Activated CD8-positive, alpha-beta T cell treated with anti-CD3 and anti-CD28 coated beads for 36 hours (primary cell): Measurements from ENCODE around the gene ABHD2. TPM values are rescaled to one million over a fixed set of nuclear protein-coding genes. Genes with fewer than 3 reads are reported as not detected.

Source experiments
- ATAC-seq: fragments of 200-7000 bp; cut with Tn5 transposase; one replicate; pipeline ENCODE4 v1.10.0; 2021; ENCODE audit warnings: mild to moderate bottlenecking, moderate library complexity
- CTCF ChIA-PET: fragments of 350-600 bp; sonication (Branson Sonifier 250); formaldehyde crosslinking; loops from one replicate; lab custom pipeline; 2021; ENCODE audit warnings: antibody characterized with exemption; lab: Charles Lee
- POLR2A ChIA-PET: fragments of 350-600 bp; sonication (Branson Sonifier 250); formaldehyde crosslinking; loops from one replicate; lab custom pipeline; 2021; ENCODE audit warnings: antibody characterized with exemption; lab: Charles Lee
- DNase-seq: peaks from one replicate; pipeline ENCODE4 v3.0.0-alpha.2; 2020
- H3K27ac Mint-ChIP-seq: one replicate; pipeline ENCODE4 v1.8.0; 2021; ENCODE audit warnings: mild to moderate bottlenecking, mixed read lengths
- H3K27me3 Mint-ChIP-seq: one replicate; pipeline ENCODE4 v1.8.0; 2021; ENCODE audit warnings: mixed read lengths
- H3K36me3 Mint-ChIP-seq: one replicate; pipeline ENCODE4 v1.8.0; 2021; ENCODE audit warnings: low read depth, mixed read lengths
- H3K4me1 Mint-ChIP-seq: one replicate; pipeline ENCODE4 v1.8.0; 2021; ENCODE audit warnings: low read depth, mixed read lengths
- H3K4me3 Mint-ChIP-seq: one replicate; pipeline ENCODE4 v1.8.0; 2021; ENCODE audit warnings: mild to moderate bottlenecking, moderate library complexity, mixed read lengths
- H3K9me3 Mint-ChIP-seq: one replicate; pipeline ENCODE4 v1.8.0; 2021; ENCODE audit warnings: mixed read lengths
- CTCF ChIP-seq: fragments of 200-600 bp; IDR thresholded peaks from one replicate; pipeline ENCODE4 v1.8.0; 2022; ENCODE audit warnings: antibody characterized with exemption, mild to moderate bottlenecking
- intact Hi-C: fragments of 100-400 bp; cut with micrococcal nuclease; formaldehyde crosslinking; loops from one replicate; pipeline ENCODE4 v1.10.0; 2022
- total RNA-seq, 2 experiments: library from RNA; stranded (reverse); gene quantifications; one replicate each; pipeline ENCODE4 v1.2.3, GENCODE V29; 2021

Gene ABHD2
- total RNA-seq, 2 experiments from 2014 or later = 36.8 to 38.9 TPM

GRCh38 chr15:89057506-89058133 is 30.6 kb upstream of the ABHD2 start:
- H3K36me3 Mint-ChIP-seq = no peaks in the 10 kb centered on the region
- ChIA-PET POLR2A (interaction anchor here (0.9 to 1.4 kb wide), 2 partner anchors 10 to 92 kb away, joined by 3 to 4 read pairs; no protein-coding TSS in a partner anchor), CTCF (interaction anchor here (0.6 to 9.5 kb wide), 42 partner anchors 9 to 216 kb away, joined by 3 to 262 read pairs (median 5); partner anchors contain the start of gene ABHD2)
- ATAC-seq (peak; percentile 96), DNase-seq (peak; percentile 85)
- peaks cover 7% of the 10 kb centered on the region for H3K4me1 Mint-ChIP-seq
- H3K9me3 Mint-ChIP-seq = no peaks in the 10 kb centered on the region
- H3K27ac Mint-ChIP-seq = no peak overlapping the region
- H3K4me3 Mint-ChIP-seq = no peak overlapping the region
- peak; percentile 98 for TF ChIP-seq CTCF
- peaks cover 1% of the 10 kb centered on the region for H3K27me3 Mint-ChIP-seq
- intact Hi-C loops = loop anchor here (2.0 kb wide), 2 partner anchors 71 to 119 kb away; no protein-coding TSS in a partner anchor

- H3K4me1 Mint-ChIP-seq = peaks cover 7% of the 10 kb centered on the region
- no peak for DNase-seq
- no peak for TF ChIP-seq CTCF
- no peaks in the 10 kb centered on the region for H3K9me3 Mint-ChIP-seq
- no peak overlapping the region for H3K27ac Mint-ChIP-seq
- ChIA-PET CTCF (interaction anchor here (0.6 to 9.5 kb wide), 33 partner anchors 8 to 215 kb away, joined by 3 to 262 read pairs (median 6); partner anchors contain the start of gene ABHD2), POLR2A (interaction anchor here (1.4 kb wide), 1 partner anchor 9 kb away, joined by 3 read pairs; no protein-coding TSS in a partner anchor)
- intact Hi-C loops = no loop called here
- H3K4me3 Mint-ChIP-seq = no peak overlapping the region
- no peaks in the 10 kb centered on the region for H3K36me3 Mint-ChIP-seq
- peaks cover 1% of the 10 kb centered on the region for H3K27me3 Mint-ChIP-seq
- ATAC-seq = no peak
Observed at GRCh38 chr15:89058376-89058775, 29.9 kb upstream of the ABHD2 start.

DNA sequence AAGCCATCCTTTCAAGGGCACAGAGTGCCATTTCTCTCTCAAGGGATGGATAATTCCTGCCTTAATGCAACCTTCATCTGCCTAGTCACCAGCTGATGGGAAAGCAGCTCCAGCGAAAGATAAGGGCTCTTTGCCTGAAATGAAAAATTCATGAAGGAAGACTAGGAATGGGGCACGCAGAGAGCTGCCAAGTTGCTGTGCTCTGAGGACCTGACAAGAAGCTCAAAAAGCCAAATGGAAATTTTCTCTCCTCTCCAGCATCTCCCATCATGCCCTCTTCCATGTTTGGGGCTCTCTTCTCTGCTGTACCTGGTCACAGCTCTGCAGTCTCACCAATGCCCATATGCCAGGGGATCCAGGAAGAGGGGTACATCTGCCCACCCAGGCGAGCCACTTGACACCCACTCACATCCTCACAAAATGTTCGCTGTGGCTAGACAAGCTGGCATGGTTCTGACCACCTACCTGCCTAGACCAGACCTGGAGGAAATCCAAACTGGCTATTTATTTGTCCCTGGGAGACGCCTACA is 29.3 kb upstream of the ABHD2 start:
- H3K4me3 Mint-ChIP-seq = no peak overlapping the region
- H3K36me3 Mint-ChIP-seq = no peaks in the 10 kb centered on the region
- no peak for DNase-seq
- CTCF ChIA-PET = interaction anchor here (1.0 to 9.5 kb wide), 8 partner anchors 10 to 154 kb away, joined by 3 to 262 read pairs (median 12); partner anchors contain the start of gene ABHD2
- H3K4me1 Mint-ChIP-seq = peaks cover 7% of the 10 kb centered on the region
- POLR2A ChIA-PET = interaction anchor here (1.4 kb wide), 1 partner anchor 8 kb away, joined by 3 read pairs; no protein-coding TSS in a partner anchor
- H3K27ac Mint-ChIP-seq = no peak overlapping the region
- no peaks in the 10 kb centered on the region for H3K9me3 Mint-ChIP-seq
- intact Hi-C loops = no loop called here
- TF ChIP-seq CTCF = no peak
- peaks cover 1% of the 10 kb centered on the region for H3K27me3 Mint-ChIP-seq
- no peak for ATAC-seq

DNA sequence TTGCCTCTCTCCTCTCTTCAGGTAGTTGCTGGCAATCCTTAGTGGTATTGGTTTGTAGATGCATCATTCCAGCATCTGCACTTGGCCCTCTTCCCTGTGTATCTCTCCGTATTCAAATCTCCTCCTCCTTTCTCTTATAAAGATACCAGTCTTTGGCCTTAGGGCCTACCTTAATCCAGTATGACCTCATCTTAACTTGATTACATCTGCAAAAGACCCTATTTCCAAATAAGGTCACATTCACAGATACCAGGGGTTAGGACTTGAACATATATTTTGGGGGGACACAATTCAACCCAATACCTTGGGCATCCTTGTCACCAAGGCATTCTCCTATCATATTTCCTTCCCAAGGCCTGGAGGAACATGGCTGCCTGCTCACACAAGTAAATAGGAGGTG is 22.0 kb upstream of the ABHD2 start:
- no peak for DNase-seq
- intact Hi-C loops = no loop called here
- Mint-ChIP-seq H3K9me3 (peaks cover 25% of the 10 kb centered on the region), H3K4me1 (peaks cover 12% of the 10 kb centered on the region), H3K36me3 (peaks cover 14% of the 10 kb centered on the region), H3K27ac (no peak overlapping the region), H3K4me3 (no peak overlapping the region), H3K27me3 (no peaks in the 10 kb centered on the region)
- ATAC-seq = no peak
- ChIA-PET CTCF (interaction anchor here (0.8 to 1.7 kb wide), 2 partner anchors 9 to 27 kb away, joined by 3 to 7 read pairs; no protein-coding TSS in a partner anchor), POLR2A (no interaction called here)
- no peak for TF ChIP-seq CTCF
